CD4-positive, alpha-beta T cell treated with Interleukin-6 at 100 ng/mL for 8 hours (primary cell): ENCODE measurements around the gene P2RY11.

Experiments
- DNase-seq: peaks from one replicate; pipeline ENCODE4 v3.0.0-alpha.2; 2020; ENCODE audit warnings: mixed read lengths, low spot score

The P2RY11 gene

DNA sequence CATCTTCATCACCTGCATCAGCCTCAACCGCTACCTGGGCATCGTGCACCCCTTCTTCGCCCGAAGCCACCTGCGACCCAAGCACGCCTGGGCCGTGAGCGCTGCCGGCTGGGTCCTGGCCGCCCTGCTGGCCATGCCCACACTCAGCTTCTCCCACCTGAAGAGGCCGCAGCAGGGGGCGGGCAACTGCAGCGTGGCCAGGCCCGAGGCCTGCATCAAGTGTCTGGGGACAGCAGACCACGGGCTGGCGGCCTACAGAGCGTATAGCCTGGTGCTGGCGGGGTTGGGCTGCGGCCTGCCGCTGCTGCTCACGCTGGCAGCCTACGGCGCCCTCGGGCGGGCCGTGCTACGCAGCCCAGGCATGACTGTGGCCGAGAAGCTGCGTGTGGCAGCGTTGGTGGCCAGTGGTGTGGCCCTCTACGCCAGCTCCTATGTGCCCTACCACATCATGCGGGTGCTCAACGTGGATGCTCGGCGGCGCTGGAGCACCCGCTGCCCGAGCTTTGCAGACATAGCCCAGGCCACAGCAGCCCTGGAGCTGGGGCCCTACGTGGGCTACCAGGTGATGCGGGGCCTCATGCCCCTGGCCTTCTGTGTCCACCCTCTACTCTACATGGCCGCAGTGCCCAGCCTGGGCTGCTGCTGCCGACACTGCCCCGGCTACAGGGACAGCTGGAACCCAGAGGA lies 2.6 kb downstream of the P2RY11 start:
- DNase-seq: no peak

DNA sequence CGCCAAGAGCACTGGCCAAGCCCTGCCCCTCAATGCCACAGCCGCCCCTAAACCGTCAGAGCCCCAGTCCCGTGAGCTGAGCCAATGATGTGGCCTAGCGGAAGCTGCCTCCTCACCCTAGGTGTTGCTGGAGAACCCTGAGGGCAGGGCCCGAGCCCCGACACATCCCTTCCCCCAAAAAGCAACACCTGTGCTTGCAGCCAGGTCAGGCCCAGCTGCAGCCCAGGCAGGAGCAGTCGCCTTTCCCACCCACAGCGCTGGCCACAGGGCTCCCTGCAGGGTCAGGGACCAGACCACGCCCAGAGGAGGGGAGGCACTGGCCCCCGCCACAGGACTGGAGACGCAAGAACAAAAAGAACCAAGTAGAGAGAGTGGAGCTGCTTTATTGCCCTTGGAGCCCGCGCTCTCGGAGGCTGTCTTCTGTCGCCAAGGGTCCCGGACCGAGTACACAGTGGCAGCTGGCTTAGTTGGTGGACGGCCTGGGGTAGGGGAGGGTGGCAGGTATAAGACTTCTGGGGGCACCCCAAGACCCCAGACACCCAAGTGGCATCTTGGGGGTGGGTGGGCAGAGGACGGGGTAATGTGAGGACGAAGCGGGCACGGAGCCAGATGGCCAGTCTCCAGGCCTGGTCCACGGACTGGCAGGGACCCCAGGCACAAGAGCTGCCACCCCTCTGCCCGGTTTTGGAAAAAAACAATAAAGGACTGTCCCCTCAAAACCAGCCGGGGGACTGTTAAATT lies 3.3 kb downstream of the P2RY11 start:
- no peak for DNase-seq

DNA sequence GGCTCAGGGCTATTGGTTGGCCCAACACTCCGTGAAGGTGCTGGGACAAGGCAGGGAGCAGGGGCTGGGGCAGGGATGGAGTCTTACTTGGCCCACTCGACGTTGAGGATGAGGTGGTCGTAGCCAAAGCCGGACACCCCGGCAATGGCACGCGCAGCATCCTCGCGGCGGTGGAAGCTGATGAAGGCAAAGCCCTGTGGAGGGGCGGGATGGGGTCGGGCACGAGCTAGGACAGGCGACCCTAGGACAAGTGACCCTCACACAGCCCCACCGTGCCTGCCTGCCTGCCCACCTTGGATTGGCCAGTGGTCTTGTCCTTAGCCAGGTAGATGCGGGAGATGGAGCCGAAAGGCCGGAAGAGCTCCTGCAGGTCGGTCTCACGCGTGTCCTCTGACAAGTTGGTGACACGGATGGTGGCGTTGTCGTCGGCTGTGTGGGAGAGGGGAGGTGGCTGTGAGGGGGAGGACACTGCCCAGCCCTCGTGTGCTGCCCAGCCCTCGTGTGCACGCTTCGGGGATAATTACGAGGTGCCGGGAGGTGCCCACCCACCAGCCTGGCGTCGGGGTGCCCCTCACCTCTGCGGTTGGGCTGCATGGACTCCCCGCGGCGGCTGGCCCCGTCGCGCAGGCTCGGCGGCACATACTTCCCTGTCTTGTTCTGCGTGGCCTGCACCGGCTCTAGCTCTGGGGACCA lies 4.0 kb downstream of the P2RY11 start:
- DNase-seq: no peak

DNA sequence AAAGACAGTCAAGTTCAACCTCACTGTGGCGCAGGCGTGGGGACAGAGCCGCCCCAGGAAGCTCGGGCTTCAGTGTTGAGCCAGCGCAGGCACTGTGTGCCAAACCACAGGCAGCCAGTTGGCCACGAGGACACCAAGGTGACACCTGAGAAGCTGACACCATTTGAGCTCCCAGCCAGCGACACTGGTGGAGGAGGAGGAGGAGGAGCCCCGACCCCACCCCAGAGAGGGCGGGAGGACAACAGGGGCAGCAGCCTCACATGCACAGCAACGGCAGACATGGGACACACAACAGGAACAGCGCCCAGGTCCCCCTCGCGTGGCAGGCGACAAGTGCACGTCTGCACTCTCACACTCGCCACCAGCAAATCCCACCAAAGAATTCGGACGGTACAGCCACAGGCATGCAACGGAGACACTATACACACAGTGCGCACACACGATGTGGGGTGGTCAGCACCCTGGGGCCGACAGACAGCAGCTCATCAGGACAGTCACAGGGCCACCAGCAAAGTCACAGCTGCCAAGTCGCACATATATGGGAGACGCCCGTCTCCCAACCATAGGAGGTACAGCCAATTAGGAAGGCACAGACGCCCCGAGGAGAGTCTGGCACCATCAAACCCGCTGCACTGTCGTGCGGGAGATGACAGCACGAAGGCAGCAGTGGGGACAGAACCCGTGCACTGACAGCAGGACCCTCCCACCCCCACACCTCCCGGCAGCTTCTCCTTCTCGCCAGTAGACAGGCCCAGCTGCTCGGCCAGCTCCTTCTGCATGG lies 4.8 kb downstream of the P2RY11 start:
- no peak for DNase-seq

DNA sequence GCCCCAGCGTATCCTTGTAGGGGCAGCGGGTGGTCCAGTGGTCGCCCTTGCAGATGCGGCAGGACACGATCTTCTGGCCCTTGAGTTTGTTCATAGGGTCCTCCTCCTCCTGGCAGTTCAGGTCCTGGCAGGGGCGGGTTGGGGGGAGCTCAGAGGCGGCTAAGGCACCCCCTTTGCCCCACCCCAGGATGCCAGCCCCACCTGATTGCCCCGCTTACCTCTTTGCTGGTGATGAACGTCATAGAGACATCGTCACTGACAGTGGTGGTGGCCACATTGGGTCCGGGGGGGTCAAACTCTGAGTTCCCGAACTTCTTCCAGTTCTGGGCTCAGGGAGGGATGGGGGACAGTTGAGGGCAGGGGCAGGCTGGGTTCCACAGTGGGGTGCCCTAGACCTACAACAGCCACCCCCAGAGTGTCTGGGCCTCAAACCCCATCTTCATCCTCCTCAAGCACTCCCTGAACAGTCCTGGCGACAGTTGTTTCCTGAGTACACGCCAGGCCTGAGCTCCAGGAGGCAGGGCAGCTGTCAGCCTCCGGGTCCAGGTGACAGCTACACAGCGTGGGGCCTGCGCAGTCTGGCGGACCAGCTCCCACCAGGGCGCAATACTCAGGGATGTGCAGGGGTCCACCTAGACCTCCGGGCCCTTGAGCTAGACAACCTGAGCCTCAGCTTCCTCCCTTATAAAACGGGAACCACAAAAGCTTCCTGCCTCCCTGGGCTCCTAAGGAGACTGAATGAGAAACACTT lies 5.5 kb downstream of the P2RY11 start:
- no peak for DNase-seq

DNA sequence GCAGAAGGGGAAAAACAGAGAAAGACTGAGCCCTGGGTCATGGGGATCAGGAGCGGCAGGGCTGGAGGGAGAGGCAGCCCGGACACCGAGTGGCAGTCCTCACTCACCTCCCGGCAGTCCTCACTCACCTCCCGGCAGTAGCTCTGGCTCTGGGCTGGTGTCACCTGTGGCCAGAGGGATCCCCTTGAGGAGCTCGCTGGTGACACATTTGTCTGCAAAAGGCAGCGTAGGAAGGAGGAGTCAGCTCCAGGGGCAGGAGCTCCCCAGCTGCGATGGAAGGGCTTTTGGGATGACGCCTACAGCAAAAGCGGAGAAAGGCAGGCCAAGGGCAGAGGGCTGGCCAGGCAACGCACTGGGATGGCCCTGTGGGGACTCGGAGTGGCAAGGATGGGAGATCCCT lies 7.5 kb downstream of the P2RY11 start:
- no peak for DNase-seq

DNA sequence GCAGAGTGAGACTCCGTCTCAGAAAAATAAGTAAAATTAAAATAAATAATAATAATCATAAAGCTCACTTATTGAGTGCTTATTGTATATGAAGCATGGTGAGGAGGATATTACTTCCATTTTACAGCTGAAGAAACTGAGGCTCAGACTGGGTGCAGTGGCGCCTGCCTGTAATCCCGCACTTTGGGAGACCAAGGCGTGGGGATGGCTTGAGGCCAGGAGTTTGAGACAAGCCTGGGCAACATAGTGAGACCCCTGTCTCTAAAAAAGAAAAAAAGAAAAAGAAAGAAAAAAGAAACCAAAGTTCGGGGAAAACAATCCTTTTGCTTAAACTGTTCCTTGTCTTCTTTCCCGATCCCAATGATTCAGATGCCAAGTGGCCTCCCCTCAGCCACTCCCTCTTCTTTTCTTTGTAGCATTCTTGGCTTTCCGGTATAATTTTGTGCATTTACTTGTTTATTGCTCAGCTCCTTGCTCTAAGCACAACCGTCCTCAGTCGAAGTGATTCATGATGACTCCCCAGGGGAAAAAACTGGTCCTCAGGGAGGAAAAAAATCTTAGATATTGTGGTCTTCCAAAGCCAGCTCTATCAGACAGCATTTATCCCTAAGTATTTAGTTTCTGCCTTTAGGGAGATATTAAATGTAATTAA lies 9.2 kb downstream of the P2RY11 start:
- DNase-seq: no peak

DNA sequence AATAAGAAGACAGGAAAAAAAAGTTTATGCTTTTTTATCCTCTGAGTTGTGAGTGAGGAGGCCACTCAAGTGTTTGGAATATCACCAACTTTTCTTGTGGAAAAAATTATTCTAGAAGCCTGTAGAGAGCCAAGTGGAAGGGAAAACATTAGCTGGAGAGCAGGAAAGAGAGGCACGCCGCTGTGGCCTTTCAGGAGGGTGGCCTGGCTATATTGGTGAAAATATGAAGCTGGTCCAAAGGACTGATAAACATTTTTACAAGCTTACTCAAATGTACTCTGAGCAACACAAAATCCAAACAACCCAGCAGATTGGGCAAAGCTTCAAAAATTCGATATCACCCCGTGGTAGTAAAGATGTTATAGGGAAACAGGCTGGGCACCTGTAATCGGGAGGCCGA lies 10.6 kb downstream of the P2RY11 start:
- no peak for DNase-seq

DNA sequence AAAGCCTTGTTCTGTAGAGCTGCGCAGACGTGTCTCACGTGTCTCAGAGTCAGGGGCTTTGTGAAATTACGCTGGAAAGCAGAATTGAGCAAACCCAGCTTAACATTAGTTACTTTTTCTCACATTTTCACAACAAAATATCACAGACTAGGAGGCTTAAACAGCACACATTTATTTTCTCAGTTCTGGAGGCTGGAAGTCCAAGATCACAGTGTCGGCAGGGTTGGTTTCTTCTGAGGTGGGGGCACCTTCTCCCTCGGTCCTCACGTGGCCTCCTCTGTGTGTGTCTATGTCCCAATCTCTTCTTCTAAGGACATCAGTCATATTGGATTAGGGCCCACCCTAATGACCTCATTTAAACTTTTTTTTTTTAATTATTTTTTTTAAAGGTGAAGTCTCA lies 12.9 kb downstream of the P2RY11 start:
- no peak for DNase-seq

DNA sequence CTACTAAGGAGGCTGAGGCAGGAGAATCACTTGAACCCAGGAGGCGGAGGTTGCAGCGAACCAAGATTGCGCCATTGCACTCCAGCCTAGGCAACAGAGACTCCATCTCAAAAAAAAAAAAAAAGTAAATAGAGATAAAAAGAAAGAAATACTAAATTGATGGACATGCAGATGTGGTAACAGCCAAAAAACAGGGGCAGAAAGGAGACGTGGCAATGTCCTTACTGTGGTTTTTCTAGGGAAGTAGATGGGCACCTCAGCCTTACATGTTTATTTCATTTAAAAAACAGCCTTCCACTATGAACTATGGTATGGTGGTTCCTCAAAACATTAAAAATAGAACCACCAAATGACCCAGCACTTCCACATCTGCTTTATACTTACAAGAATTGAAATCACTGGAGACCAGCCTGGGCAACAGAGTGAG lies 14.7 kb downstream of the P2RY11 start:
- no peak for DNase-seq

DNA sequence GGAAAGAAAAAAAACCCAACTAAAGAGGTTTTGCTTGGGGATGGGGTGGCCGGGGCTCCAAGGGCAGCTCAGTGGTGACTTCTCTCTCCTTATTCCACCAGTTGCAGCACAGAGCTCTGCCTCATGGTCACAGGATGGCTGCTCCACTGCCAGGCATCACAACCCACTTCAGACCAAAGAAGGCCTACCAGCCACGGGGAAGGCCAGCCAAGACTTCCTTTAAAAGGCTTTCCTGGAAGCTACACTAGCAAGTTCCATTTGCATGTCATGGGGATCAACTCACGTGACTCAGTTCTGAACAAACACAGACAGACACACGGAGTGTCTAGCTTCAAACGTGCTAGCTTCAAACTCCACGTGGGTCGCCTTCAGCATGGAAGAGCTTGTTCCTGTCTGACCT lies 21.4 kb downstream of the P2RY11 start:
- DNase-seq: no peak

DNA sequence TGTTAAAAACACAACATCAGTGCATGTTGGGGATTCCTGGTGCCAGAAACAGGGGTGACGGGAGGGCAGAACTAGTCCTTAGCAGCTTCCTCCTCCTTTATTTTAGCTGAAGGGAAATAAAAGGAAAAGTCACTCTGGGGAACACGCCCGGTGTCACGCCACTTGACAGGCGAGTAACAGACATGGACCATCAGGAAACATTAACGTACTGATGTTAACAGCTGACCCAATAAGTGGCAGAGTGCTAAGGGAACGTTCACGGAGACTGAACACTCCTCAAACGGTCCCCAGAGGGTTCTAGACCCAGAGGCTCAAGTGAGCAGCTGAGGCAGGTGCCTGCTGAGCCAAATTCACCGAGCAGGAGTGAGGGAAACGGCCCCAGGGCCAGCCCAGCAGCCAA lies 22.1 kb downstream of the P2RY11 start:
- DNase-seq: no peak

DNA sequence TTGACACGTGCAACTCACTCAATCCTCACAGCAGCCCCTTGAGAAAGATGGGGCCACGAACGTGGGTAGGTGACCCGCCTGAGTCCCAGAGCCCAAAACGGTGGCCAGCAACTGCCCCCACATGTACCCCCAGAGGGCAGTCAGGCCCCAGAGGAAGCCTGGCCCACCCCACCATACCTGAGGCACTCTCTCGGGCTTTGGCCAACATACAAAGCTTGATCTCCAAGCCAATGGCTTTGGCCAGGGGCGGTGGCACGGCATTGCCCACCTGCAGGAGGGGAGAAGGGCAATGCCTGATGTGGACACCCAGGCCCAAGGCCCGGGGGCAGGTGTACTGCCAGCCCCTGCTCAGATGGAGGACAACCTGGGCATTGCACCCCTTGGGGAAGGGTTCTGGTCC lies 22.5 kb downstream of the P2RY11 start:
- DNase-seq: no peak

DNA sequence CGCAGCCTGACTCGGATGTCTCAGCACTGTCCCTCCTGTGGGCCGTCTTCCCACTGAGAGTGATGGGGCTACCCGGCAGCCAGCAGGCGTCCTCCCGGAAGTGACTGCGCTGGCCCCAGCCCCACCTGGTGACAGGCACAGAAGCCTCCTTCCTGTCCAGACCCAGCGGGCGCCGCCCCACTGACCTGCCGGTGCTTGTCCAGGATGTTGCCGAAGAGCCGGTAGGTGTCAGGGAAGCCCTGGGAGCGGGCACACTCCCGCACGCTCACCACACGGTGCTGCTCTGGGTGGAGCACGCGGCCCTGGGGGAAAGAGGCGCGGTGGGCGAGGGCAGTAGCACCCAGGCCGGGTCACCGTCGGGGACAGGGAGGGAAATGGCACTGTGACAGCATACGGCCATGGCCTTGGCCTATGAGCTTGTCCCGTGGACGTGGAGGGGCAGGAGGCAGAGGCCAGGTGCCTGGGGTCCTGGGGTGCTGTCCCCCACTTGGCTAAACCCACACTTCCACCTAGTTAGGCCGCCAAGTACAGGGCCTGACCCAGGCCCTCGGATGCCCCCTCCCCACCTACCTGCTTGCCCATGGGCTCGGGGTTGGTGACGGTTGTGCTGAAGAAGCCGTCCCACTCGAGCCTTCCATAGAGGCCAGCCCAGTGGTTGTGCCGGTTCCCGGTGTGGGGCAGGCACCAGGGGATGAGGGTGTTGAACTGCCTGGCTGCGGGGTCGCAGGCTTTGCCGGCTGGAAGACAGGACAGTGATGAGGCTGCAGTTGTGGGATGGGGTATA lies 24.2 kb downstream of the P2RY11 start:
- no peak for DNase-seq

DNA sequence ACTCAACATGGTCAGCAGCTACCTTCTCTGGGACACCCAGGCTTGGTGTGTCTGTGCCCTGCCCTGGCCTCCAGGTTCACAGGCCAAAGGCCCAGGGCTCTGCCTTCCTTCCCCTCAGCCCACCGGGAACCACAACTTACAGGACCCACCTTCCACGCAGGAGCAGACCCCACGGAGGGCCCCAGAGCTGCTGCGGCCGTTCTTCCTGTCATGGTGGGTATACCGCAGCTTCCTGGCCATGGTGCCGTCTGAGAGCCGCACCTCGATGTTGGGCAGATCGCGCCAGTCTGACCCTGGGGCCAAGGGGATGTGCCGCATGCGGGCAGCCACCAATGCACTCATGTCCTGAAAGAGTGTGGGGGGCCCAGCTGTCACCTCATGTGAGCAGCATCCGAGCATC lies 25.4 kb downstream of the P2RY11 start:
- DNase-seq: no peak

DNA sequence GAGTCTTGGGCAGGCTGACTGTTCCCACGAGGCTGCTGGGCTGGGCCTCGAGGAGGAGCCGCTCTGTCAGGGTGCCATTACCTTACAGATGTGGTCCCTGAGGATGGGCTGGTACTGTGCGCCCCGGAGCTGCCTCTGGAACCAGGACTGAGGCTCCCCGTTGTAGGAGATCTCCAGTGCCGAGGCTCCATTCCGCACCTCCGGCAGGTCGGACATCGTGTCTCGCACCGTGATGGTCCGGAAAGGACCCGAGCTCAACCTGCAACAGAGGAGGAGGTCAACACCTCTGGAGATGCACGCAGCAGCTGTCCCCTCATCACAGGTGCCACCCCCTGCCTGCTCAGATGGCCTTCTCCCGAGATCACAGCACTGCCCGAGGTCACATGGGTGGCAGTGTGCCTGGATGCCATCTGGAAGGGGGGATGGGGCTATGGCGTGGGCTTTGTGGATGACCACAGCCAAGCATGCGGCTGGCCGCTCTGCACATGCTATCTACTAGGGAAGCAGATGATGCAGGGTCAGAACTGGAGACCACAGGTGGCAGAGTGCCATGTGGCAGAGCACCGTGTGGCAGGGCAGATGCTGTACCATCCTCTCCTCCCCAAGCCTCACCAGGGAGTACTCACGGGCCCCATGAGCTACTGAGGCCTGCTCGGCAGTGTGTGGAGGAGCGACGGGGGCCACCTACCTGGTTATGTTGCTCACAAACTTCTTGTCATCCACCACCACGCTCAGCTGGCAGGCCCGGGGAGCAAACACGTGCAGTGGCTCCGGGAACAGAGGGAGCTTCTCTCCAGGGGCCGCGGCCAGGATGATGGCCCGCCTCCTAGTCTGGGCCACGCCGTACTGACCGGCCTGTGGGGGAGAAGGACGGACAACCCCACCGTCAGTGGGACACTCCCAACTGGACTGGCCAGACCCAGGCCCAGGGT lies 26.5 kb downstream of the P2RY11 start:
- no peak for DNase-seq

DNA sequence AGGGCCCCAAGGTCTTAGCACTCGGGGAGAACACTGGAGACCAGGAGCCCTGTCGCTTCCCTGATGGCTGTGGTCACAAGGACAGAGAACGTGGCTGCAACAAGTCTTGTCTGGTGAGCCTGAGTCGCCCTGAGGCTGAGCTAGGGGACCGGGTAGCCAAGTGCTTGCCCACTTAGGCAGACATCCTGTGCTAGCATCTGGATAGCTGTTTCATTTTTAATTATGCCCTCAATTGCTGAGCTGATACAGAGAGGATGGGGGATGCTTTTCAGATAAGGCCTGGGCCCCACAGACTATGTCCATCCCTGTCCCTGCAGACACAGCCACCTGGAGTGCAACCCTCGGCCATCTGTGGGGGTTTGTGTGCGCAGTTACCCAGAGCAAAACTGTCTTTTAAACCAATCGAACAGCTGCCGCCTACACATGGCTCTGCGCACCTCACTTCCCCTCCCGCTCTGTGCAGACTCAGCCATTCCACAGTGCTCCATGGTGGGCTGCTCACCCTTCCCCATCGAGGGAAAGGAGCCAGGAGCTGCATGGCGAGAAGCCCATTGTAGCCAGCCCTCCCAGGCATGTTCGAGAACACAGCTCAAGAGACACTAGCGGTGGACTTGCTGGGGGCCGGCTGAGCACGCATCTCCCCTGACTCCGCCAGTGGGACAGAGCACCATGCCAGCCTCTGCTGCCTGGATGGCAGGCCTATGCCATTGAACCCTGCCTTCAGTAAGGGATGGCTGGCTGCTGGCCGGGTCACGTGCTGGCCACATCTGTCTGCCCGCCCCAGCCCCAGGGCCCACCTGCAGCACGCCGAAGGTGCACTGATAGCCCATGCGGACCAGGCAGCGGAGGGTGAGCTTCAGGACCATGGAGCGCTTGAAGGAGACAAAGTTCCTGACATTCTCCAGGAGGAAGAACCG lies 27.6 kb downstream of the P2RY11 start:
- DNase-seq: no peak

DNA sequence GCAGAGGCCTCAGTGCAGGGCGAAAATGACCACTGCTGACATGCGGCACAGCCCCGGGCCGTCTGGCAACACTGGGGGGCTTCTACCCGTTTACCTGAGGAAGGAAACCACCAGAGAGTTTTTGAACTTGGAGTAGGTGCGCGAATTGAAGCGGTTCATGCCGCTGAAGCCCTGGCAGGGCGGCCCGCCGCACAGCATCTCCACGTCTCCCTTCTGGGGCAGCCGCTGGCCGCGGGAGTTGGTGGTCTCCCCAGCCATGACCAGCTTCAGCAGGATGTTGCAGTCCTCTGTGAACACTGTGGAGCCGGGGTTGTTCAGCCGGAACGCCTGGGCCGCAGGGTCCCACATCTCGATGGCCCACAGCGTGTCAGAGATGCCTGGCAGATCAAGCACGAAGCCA lies 28.5 kb downstream of the P2RY11 start:
- DNase-seq: no peak
